ENCODE results near the gene GRID2. TPM values are rescaled to one million over a fixed set of nuclear protein-coding genes. Genes with fewer than 3 reads are reported as not detected.

The GRID2 gene
- total and polyA plus RNA-seq, 2 of the 13 experiments (the other 11 are each of a cell fraction or from before 2014, with no cell fraction given): not detected

DNA sequence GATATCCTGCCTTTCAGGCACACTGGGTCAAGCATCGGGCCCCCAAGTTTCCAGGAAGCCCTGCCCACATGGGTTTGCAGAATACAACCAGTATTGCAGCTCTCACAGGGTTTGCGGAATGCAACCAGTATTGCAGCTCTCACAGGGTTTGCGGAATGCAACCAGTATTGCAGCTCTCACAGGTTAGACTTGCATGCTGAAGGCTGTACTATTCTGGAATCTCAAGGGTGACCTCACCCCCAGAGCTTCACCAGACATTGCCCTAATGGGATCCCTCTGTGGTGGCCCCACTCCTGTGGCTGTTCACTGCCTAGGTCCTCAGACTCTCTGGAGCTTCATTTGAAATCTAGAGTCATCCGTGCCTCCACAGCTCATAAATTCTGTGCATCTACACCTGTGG is 884.1 kb downstream of the GRID2 start:
- no peaks in the 10 kb centered on the region for H3K36me3 ChIP-seq (replicated peaks in 1 of 2; ENCODE audit: control insufficient read depth in 1 of 2, insufficient read depth in 2 of 2, low read length in 2 of 2)
- POLR2A ChIA-PET: no interaction called here
- no peaks in the 10 kb centered on the region for H3K4me1 ChIP-seq (ENCODE audit: insufficient read depth, low read length)
- no peak for FAIRE-seq
- intact Hi-C loops (cut with micrococcal nuclease; ENCODE audit: unreplicated experiment): no loop called here
- H3K4me2 ChIP-seq (ENCODE audit: low read depth, low read length): no peak overlapping the region
- no peak for DNase-seq (ENCODE audit: low spot score)
- H3K9ac ChIP-seq (ENCODE audit: insufficient read depth, low read depth, low read length): no peak overlapping the region
- H3K4me3 ChIP-seq (replicated peaks in 1 of 3; ENCODE audit: insufficient read depth in 1 of 3, low read depth in 2 of 3, low read length in 3 of 3): no peak overlapping the region
- WGBS (ENCODE audit: low lambda C conversion rate): 0% methylated on average over 1 of the region's 4 CpGs
- ATAC-seq: no peak
- TF ChIP-seq MBD4 (IDR thresholded peaks at IDR 0.05; ENCODE audit: borderline replicate concordance, low read length): no peak
- TF ChIP-seq ZNF235 (CRISPR knock-in tag; IDR thresholded peaks at IDR 0.05; ENCODE audit: borderline replicate concordance): no peak
- TF ChIP-seq, protein P1, sequence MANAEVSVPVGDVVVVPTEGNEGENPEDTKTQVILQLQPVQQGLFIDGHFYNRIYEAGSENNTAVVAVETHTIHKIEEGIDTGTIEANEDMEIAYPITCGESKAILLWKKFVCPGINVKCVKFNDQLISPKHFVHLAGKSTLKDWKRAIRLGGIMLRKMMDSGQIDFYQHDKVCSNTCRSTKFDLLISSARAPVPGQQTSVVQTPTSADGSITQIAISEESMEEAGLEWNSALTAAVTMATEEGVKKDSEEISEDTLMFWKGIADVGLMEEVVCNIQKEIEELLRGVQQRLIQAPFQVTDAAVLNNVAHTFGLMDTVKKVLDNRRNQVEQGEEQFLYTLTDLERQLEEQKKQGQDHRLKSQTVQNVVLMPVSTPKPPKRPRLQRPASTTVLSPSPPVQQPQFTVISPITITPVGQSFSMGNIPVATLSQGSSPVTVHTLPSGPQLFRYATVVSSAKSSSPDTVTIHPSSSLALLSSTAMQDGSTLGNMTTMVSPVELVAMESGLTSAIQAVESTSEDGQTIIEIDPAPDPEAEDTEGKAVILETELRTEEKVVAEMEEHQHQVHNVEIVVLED (CRISPR knock-in tag; IDR thresholded peaks at IDR 0.05; ENCODE audit: borderline replicate concordance): no peak
- TF ChIP-seq, protein P2, sequence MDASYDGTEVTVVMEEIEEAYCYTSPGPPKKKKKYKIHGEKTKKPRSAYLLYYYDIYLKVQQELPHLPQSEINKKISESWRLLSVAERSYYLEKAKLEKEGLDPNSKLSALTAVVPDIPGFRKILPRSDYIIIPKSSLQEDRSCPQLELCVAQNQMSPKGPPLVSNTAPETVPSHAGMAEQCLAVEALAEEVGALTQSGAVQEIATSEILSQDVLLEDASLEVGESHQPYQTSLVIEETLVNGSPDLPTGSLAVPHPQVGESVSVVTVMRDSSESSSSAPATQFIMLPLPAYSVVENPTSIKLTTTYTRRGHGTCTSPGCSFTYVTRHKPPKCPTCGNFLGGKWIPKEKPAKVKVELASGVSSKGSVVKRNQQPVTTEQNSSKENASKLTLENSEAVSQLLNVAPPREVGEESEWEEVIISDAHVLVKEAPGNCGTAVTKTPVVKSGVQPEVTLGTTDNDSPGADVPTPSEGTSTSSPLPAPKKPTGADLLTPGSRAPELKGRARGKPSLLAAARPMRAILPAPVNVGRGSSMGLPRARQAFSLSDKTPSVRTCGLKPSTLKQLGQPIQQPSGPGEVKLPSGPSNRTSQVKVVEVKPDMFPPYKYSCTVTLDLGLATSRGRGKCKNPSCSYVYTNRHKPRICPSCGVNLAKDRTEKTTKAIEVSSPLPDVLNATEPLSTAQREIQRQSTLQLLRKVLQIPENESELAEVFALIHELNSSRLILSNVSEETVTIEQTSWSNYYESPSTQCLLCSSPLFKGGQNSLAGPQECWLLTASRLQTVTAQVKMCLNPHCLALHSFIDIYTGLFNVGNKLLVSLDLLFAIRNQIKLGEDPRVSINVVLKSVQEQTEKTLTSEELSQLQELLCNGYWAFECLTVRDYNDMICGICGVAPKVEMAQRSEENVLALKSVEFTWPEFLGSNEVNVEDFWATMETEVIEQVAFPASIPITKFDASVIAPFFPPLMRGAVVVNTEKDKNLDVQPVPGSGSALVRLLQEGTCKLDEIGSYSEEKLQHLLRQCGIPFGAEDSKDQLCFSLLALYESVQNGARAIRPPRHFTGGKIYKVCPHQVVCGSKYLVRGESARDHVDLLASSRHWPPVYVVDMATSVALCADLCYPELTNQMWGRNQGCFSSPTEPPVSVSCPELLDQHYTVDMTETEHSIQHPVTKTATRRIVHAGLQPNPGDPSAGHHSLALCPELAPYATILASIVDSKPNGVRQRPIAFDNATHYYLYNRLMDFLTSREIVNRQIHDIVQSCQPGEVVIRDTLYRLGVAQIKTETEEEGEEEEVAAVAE (CRISPR knock-in tag; IDR thresholded peaks at IDR 0.05; ENCODE audit: borderline replicate concordance): no peak
- no peak for TF ChIP-seq ZMYM2 (CRISPR knock-in tag; IDR thresholded peaks at IDR 0.05)
- no peak for TF ChIP-seq POLR2G (IDR thresholded peaks at IDR 0.05; ENCODE audit: low read depth, low read length)
- no peak for TF ChIP-seq ZNF878 (CRISPR knock-in tag; IDR thresholded peaks at IDR 0.05)
- no peak for TF ChIP-seq ZNF781 (CRISPR knock-in tag; IDR thresholded peaks at IDR 0.05; ENCODE audit: borderline replicate concordance, not compliant biosample characterization)
- TF ChIP-seq, protein P3, sequence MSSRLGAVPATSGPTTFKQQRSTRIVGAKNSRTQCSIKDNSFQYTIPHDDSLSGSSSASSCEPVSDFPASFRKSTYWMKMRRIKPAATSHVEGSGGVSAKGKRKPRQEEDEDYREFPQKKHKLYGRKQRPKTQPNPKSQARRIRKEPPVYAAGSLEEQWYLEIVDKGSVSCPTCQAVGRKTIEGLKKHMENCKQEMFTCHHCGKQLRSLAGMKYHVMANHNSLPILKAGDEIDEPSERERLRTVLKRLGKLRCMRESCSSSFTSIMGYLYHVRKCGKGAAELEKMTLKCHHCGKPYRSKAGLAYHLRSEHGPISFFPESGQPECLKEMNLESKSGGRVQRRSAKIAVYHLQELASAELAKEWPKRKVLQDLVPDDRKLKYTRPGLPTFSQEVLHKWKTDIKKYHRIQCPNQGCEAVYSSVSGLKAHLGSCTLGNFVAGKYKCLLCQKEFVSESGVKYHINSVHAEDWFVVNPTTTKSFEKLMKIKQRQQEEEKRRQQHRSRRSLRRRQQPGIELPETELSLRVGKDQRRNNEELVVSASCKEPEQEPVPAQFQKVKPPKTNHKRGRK (CRISPR knock-in tag; IDR thresholded peaks at IDR 0.05): no peak
- TF ChIP-seq, protein P4, sequence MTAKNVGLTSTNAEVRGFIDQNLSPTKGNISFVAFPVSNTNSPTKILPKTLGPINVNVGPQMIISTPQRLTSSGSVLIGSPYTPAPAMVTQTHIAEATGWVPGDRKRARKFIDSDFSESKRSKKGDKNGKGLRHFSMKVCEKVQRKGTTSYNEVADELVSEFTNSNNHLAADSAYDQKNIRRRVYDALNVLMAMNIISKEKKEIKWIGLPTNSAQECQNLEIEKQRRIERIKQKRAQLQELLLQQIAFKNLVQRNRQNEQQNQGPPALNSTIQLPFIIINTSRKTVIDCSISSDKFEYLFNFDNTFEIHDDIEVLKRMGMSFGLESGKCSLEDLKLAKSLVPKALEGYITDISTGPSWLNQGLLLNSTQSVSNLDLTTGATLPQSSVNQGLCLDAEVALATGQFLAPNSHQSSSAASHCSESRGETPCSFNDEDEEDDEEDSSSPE (CRISPR knock-in tag; IDR thresholded peaks at IDR 0.05): no peak
- TF ChIP-seq NFATC3 (CRISPR knock-in tag; IDR thresholded peaks at IDR 0.05): no peak
- TF ChIP-seq ZNF773 (CRISPR knock-in tag; IDR thresholded peaks at IDR 0.05; ENCODE audit: borderline replicate concordance): no peak
- TF ChIP-seq, protein P5, sequence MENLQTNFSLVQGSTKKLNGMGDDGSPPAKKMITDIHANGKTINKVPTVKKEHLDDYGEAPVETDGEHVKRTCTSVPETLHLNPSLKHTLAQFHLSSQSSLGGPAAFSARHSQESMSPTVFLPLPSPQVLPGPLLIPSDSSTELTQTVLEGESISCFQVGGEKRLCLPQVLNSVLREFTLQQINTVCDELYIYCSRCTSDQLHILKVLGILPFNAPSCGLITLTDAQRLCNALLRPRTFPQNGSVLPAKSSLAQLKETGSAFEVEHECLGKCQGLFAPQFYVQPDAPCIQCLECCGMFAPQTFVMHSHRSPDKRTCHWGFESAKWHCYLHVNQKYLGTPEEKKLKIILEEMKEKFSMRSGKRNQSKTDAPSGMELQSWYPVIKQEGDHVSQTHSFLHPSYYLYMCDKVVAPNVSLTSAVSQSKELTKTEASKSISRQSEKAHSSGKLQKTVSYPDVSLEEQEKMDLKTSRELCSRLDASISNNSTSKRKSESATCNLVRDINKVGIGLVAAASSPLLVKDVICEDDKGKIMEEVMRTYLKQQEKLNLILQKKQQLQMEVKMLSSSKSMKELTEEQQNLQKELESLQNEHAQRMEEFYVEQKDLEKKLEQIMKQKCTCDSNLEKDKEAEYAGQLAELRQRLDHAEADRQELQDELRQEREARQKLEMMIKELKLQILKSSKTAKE (CRISPR knock-in tag; IDR thresholded peaks at IDR 0.05; ENCODE audit: borderline replicate concordance): no peak
- H3K27ac ChIP-seq (ENCODE audit: extremely low read length, insufficient read depth, low read length): no peak overlapping the region
- in situ Hi-C loops (cut with HindIII; ENCODE audit: extremely low pct_ligation_motif_present, low pct_unique_long_range_greater_than_20kb): no loop called here
- no peak overlapping the region for H2AFZ ChIP-seq (ENCODE audit: low read length)
- H3K9me3 ChIP-seq (ENCODE audit: low read length): no peaks in the 10 kb centered on the region
- CTCF ChIA-PET (ENCODE audit: low intra/inter-chr PET ratio, low total read pairs): no interaction called here
- H3K27me3 ChIP-seq (ENCODE audit: control insufficient read depth in 1 of 2, insufficient read depth in 2 of 2, low read length in 2 of 2): no peaks in the 10 kb centered on the region
- no peaks in the 10 kb centered on the region for H4K20me1 ChIP-seq (ENCODE audit: insufficient read depth, low read length)
- BruUV-seq (replicated peaks): no TSS peak
- H3K79me2 ChIP-seq (ENCODE audit: insufficient read depth, low read length): no peaks in the 10 kb centered on the region

Measured in HepG2 (cell line).